ENCODE data around the gene AATK.

DNA sequence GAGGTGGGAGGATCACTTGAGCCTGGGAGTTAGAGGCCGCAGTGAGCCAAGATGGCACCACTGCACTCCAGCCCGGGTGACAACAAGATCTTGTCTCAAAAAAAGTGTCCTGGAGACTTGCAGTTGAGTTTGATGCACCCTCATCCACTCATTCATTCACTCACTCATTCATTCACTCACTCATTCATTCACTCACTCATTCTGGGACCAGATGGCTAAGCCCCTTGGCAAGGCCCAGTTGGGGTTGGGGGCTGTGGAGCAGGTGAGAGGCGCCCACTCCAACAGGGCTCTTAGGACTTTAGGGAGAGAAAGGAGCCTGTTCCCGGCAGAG, 1.1 kb upstream of the AATK start:
- TF ChIP-seq POLR2AphosphoS5 (IDR thresholded peaks at IDR 0.05; ENCODE audit: low read depth) (no peak), GABPA (IDR thresholded peaks at IDR 0.05; ENCODE audit: low read depth) (no peak)
- TF ChIP-seq, protein P1, sequence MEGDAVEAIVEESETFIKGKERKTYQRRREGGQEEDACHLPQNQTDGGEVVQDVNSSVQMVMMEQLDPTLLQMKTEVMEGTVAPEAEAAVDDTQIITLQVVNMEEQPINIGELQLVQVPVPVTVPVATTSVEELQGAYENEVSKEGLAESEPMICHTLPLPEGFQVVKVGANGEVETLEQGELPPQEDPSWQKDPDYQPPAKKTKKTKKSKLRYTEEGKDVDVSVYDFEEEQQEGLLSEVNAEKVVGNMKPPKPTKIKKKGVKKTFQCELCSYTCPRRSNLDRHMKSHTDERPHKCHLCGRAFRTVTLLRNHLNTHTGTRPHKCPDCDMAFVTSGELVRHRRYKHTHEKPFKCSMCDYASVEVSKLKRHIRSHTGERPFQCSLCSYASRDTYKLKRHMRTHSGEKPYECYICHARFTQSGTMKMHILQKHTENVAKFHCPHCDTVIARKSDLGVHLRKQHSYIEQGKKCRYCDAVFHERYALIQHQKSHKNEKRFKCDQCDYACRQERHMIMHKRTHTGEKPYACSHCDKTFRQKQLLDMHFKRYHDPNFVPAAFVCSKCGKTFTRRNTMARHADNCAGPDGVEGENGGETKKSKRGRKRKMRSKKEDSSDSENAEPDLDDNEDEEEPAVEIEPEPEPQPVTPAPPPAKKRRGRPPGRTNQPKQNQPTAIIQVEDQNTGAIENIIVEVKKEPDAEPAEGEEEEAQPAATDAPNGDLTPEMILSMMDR (IDR thresholded peaks at IDR 0.05; ENCODE audit: insufficient read depth, low read length), result no peak
- TF ChIP-seq, protein P2, sequence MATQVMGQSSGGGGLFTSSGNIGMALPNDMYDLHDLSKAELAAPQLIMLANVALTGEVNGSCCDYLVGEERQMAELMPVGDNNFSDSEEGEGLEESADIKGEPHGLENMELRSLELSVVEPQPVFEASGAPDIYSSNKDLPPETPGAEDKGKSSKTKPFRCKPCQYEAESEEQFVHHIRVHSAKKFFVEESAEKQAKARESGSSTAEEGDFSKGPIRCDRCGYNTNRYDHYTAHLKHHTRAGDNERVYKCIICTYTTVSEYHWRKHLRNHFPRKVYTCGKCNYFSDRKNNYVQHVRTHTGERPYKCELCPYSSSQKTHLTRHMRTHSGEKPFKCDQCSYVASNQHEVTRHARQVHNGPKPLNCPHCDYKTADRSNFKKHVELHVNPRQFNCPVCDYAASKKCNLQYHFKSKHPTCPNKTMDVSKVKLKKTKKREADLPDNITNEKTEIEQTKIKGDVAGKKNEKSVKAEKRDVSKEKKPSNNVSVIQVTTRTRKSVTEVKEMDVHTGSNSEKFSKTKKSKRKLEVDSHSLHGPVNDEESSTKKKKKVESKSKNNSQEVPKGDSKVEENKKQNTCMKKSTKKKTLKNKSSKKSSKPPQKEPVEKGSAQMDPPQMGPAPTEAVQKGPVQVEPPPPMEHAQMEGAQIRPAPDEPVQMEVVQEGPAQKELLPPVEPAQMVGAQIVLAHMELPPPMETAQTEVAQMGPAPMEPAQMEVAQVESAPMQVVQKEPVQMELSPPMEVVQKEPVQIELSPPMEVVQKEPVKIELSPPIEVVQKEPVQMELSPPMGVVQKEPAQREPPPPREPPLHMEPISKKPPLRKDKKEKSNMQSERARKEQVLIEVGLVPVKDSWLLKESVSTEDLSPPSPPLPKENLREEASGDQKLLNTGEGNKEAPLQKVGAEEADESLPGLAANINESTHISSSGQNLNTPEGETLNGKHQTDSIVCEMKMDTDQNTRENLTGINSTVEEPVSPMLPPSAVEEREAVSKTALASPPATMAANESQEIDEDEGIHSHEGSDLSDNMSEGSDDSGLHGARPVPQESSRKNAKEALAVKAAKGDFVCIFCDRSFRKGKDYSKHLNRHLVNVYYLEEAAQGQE (IDR thresholded peaks at IDR 0.05; ENCODE audit: insufficient replicate concordance, low read depth), result no peak
